ENCODE measurements around the gene DCAF12.

Gene DCAF12

GRCh38 chr9:34158362-34158869 is 31.9 kb upstream of the DCAF12 start:
- no peak overlapping the region for H3K4me3 ChIP-seq (ENCODE audit: low read depth, low read length)
- DNase-seq (ENCODE audit: low read depth): no peak
- TF ChIP-seq, protein P1, sequence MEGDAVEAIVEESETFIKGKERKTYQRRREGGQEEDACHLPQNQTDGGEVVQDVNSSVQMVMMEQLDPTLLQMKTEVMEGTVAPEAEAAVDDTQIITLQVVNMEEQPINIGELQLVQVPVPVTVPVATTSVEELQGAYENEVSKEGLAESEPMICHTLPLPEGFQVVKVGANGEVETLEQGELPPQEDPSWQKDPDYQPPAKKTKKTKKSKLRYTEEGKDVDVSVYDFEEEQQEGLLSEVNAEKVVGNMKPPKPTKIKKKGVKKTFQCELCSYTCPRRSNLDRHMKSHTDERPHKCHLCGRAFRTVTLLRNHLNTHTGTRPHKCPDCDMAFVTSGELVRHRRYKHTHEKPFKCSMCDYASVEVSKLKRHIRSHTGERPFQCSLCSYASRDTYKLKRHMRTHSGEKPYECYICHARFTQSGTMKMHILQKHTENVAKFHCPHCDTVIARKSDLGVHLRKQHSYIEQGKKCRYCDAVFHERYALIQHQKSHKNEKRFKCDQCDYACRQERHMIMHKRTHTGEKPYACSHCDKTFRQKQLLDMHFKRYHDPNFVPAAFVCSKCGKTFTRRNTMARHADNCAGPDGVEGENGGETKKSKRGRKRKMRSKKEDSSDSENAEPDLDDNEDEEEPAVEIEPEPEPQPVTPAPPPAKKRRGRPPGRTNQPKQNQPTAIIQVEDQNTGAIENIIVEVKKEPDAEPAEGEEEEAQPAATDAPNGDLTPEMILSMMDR (IDR thresholded peaks at IDR 0.05; ENCODE audit: control insufficient read depth, extremely low read depth, insufficient read depth): no peak

- TF ChIP-seq, protein P1 (IDR thresholded peaks at IDR 0.05; ENCODE audit: control insufficient read depth, extremely low read depth, insufficient read depth): no peak
- no peak overlapping the region for H3K4me3 ChIP-seq (ENCODE audit: low read depth, low read length)
- DNase-seq (ENCODE audit: low read depth): no peak
Measured at GRCh38 chr9:34157898-34158297, 31.4 kb upstream of the DCAF12 start.

DNA sequence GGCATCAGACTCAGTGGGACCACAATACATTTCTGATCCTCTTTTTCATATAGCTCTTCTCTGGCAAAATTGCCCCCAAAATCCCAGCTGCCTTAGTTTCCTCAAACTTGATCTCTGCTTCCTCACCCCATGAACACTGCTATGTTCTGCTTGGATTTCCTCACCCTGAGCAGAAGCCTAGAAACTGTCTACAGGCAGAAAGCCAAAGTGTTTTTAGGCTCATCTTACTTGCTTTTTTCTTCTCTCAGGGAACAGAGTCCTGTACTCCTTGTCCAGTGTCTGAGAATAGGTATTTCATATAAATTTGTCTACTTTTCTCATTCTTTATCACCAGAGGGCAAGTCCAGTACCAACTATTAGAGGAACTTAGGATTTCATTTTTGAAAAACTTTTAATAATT is 30.8 kb upstream of the DCAF12 start:
- TF ChIP-seq, protein P1 (IDR thresholded peaks at IDR 0.05; ENCODE audit: control insufficient read depth, extremely low read depth, insufficient read depth): no peak
- H3K4me3 ChIP-seq (ENCODE audit: low read depth, low read length): no peak overlapping the region
- no peak for DNase-seq (ENCODE audit: low read depth)

GRCh38 chr9:34154057-34154456 is 27.6 kb upstream of the DCAF12 start:
- no peak for DNase-seq (ENCODE audit: low read depth)
- TF ChIP-seq, protein P1 (IDR thresholded peaks at IDR 0.05; ENCODE audit: control insufficient read depth, extremely low read depth, insufficient read depth): no peak
- H3K4me3 ChIP-seq (ENCODE audit: low read depth, low read length): no peak overlapping the region

GRCh38 chr9:34151398-34151797 is 24.9 kb upstream of the DCAF12 start:
- DNase-seq (ENCODE audit: low read depth): no peak
- H3K4me3 ChIP-seq (ENCODE audit: low read depth, low read length): no peak overlapping the region
- TF ChIP-seq, protein P1 (IDR thresholded peaks at IDR 0.05; ENCODE audit: control insufficient read depth, extremely low read depth, insufficient read depth): no peak

- DNase-seq (ENCODE audit: low read depth): no peak
- H3K4me3 ChIP-seq (ENCODE audit: low read depth, low read length): no peak overlapping the region
- TF ChIP-seq, protein P1 (IDR thresholded peaks at IDR 0.05; ENCODE audit: control insufficient read depth, extremely low read depth, insufficient read depth): no peak
Measured at GRCh38 chr9:34145165-34145564, 18.7 kb upstream of the DCAF12 start.

DNA sequence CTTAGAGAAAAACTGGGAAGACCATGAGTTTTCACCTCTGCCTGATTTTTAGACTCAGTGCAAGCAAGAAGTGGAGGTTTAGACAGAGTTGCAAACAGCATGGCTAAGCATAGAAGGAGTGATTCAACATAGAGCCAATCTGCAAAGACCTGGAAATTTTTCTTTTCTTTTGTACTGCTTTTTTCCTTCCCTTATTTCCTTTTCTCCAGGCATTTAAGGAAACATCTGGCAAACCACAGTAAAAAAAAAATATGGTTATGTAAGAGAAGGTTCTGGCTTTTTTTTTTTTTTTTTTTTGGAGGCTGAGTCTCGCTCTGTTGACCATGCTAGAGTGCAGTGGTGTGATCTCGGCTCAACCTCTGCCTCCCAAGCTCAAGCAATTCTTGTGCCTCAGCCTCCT is 16.6 kb upstream of the DCAF12 start:
- no peak for DNase-seq (ENCODE audit: low read depth)
- TF ChIP-seq, protein P1 (IDR thresholded peaks at IDR 0.05; ENCODE audit: control insufficient read depth, extremely low read depth, insufficient read depth): no peak
- no peak overlapping the region for H3K4me3 ChIP-seq (ENCODE audit: low read depth, low read length)
